ENCODE data around the gene DIPK1C. TPM values are rescaled to one million over a fixed set of nuclear protein-coding genes. Genes with fewer than 3 reads are reported as not detected.

DIPK1C gene
- total and polyA plus RNA-seq, 11 donors: 1.3 to 14.2 (median 6.3) TPM

- WGBS, 4 donors: 89 to 94% (median 91%) methylated on average over 7 of the region's 7 CpGs
- H3K27me3 ChIP-seq: no peaks in the 10 kb centered on the region
- DNase-seq (no peak), ATAC-seq (no peak)
- H3K4me1 ChIP-seq: peaks cover 0 to 45% (median 15%) of the 10 kb centered on the region in 12 donors
- no peak overlapping the region for H3K27ac ChIP-seq
- intact Hi-C loops (cut with DNase I): no loop called here
- H3K36me3 ChIP-seq: no peaks in the 10 kb centered on the region
- no peak overlapping the region for H3K4me3 ChIP-seq
- no peaks in the 10 kb centered on the region for H3K9me3 ChIP-seq
- TF ChIP-seq CTCF (IDR thresholded peaks at IDR 0.05) (no peak), POLR2A (IDR thresholded peaks at IDR 0.05) (no peak)
Observed at GRCh38 chr18:74397572-74397971, 59.5 kb downstream of the DIPK1C start.

GRCh38 chr18:74396171-74397169 is 60.6 kb downstream of the DIPK1C start:
- 67 to 74% (median 70%) methylated on average over 16 of the region's 16 CpGs for WGBS, 4 donors
- ATAC-seq: peak; percentile 38 to 50 (median 44)
- no peak for DNase-seq
- intact Hi-C loops (cut with DNase I): no loop called here
- Histone ChIP-seq H3K36me3 (no peaks in the 10 kb centered on the region), H3K27me3 (no peaks in the 10 kb centered on the region), H3K4me1 (peaks cover 0 to 45% (median 15%) of the 10 kb centered on the region in 12 donors), H3K4me3 (no peak overlapping the region), H3K27ac (peak overlapping the region in 7 of 12 donors; percentile 29 to 56 (median 36)), H3K9me3 (no peaks in the 10 kb centered on the region)
- no peak for TF ChIP-seq CTCF (IDR thresholded peaks at IDR 0.05)
- no peak for TF ChIP-seq POLR2A (IDR thresholded peaks at IDR 0.05)

- Histone ChIP-seq H3K27me3 (no peaks in the 10 kb centered on the region), H3K4me1 (peaks cover 0 to 44% (median 15%) of the 10 kb centered on the region in 12 donors), H3K27ac (peak overlapping the region in 7 of 12 donors; percentile 29 to 56 (median 36)), H3K4me3 (peak overlapping the region in 1 of 12 donors; percentile 18), H3K9me3 (no peaks in the 10 kb centered on the region), H3K36me3 (no peaks in the 10 kb centered on the region)
- DNase-seq: no peak
- no peak for TF ChIP-seq CTCF (IDR thresholded peaks at IDR 0.05)
- no peak for TF ChIP-seq POLR2A (IDR thresholded peaks at IDR 0.05)
- 75 to 85% (median 81%) methylated on average over 9 of the region's 9 CpGs for whole genome bisulfite sequencing, 4 donors
- intact Hi-C loops (cut with DNase I): no loop called here
- peak in 1 of 4 donors; percentile 29 for ATAC-seq
Observed at GRCh38 chr18:74395648-74396154, 61.4 kb downstream of the DIPK1C start.

- TF ChIP-seq CTCF (IDR thresholded peaks at IDR 0.05) (no peak), POLR2A (IDR thresholded peaks at IDR 0.05) (no peak)
- no peaks in the 10 kb centered on the region for H3K36me3 ChIP-seq
- H3K4me1 ChIP-seq: peaks cover 0 to 42% (median 15%) of the 10 kb centered on the region in 12 donors
- H3K27ac ChIP-seq: no peak overlapping the region
- DNase-seq (no peak), ATAC-seq (no peak)
- intact Hi-C loops (cut with DNase I): no loop called here
- no peak overlapping the region for H3K4me3 ChIP-seq
- H3K27me3 ChIP-seq: no peaks in the 10 kb centered on the region
- H3K9me3 ChIP-seq: no peaks in the 10 kb centered on the region
- WGBS, 4 donors: 91 to 96% (median 92%) methylated on average over 7 of the region's 7 CpGs
Observed at GRCh38 chr18:74395006-74395405, 62.1 kb downstream of the DIPK1C start.
